Effector memory CD4-positive, alpha-beta T cell (primary cell): ENCODE data around the gene CACNB4.

Source experiments
- DNase-seq, 3 donors: peaks; one replicate each; pipeline ENCODE4 v3.0.0-alpha.2; 2020
- H3K27ac ChIP-seq: 2 replicates; pipeline ENCODE4 v1.7.0; 2013; ENCODE audit warnings: mild to moderate bottlenecking, low read length, moderate library complexity; ENCODE audit not compliant: insufficient read depth, poor library complexity, severe bottlenecking
- H3K27me3 ChIP-seq: replicated peaks from 2 replicates; pipeline ENCODE4 v1.7.0; 2013; ENCODE audit warnings: mild to moderate bottlenecking, low read length; ENCODE audit not compliant: insufficient read depth, control insufficient read depth, poor library complexity, severe bottlenecking
- H3K36me3 ChIP-seq: 2 replicates; pipeline ENCODE4 v1.7.0; 2013; ENCODE audit warnings: mild to moderate bottlenecking, low read length, moderate library complexity; ENCODE audit not compliant: control insufficient read depth, insufficient read depth
- H3K4me1 ChIP-seq: 2 replicates; pipeline ENCODE4 v1.7.0; 2013; ENCODE audit warnings: low read length, mild to moderate bottlenecking; ENCODE audit not compliant: control insufficient read depth, insufficient read depth, poor library complexity, severe bottlenecking
- H3K4me3 ChIP-seq: 2 replicates; pipeline ENCODE4 v1.7.0; 2013; ENCODE audit warnings: low read length, low read depth, mild to moderate bottlenecking; ENCODE audit not compliant: insufficient read depth, poor library complexity, severe bottlenecking
- H3K9me3 ChIP-seq: 2 replicates; pipeline ENCODE4 v1.7.0; 2013; ENCODE audit warnings: mild to moderate bottlenecking, low read length, moderate library complexity; ENCODE audit not compliant: control insufficient read depth

Gene CACNB4

GRCh38 chr2:151823651-151824050, 275.2 kb downstream of the CACNB4 start:
- Histone ChIP-seq H3K36me3 (no peaks in the 10 kb centered on the region), H3K4me3 (no peak overlapping the region), H3K27ac (no peak overlapping the region)

GRCh38 chr2:151819920-151820319, 278.9 kb downstream of the CACNB4 start:
- no peak overlapping the region for H3K4me3 ChIP-seq
- no peak overlapping the region for H3K27ac ChIP-seq
- no peaks in the 10 kb centered on the region for H3K4me1 ChIP-seq
- no peak for DNase-seq
- no peaks in the 10 kb centered on the region for H3K9me3 ChIP-seq
- no peaks in the 10 kb centered on the region for H3K27me3 ChIP-seq
- peaks cover 3% of the 10 kb centered on the region for H3K36me3 ChIP-seq

More at GRCh38 chr2:151823651-151824050, 275.2 kb downstream of the CACNB4 start:
- peaks cover 12% of the 10 kb centered on the region for H3K4me1 ChIP-seq
- DNase-seq = no peak
- no peaks in the 10 kb centered on the region for H3K9me3 ChIP-seq
- H3K27me3 ChIP-seq = no peaks in the 10 kb centered on the region

DNA sequence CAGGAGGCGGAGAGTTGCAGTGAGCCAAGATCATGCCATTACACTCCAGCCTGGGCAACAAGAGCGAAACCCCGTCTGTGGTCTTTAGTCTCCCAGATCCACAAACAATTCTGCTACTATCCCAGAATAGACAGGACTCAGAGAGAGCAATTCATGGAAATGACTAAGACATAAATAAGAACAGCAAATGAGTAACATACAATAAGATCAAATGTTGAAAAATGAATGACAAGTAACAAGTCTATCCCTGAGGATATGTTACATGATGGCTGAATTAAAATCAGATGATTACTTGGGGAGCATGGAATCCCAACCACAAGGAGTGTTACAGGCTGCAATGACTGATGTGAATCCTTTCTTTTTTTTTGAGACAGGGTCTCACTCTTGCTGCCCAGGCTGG, 280.9 kb downstream of the CACNB4 start:
- H3K27me3 ChIP-seq = no peaks in the 10 kb centered on the region
- H3K9me3 ChIP-seq = no peaks in the 10 kb centered on the region
- H3K36me3 ChIP-seq = peaks cover 14% of the 10 kb centered on the region
- no peaks in the 10 kb centered on the region for H3K4me1 ChIP-seq
- H3K4me3 ChIP-seq = no peak overlapping the region
- DNase-seq = no peak
- H3K27ac ChIP-seq = no peak overlapping the region

- H3K9me3 ChIP-seq = no peaks in the 10 kb centered on the region
- no peak overlapping the region for H3K27ac ChIP-seq
- DNase-seq = no peak
- no peaks in the 10 kb centered on the region for H3K4me1 ChIP-seq
- peaks cover 25% of the 10 kb centered on the region for H3K36me3 ChIP-seq
- no peaks in the 10 kb centered on the region for H3K27me3 ChIP-seq
- H3K4me3 ChIP-seq = no peak overlapping the region
These were observed 282.0 kb downstream of the CACNB4 start for GRCh38 chr2:151816843-151817242.

DNA sequence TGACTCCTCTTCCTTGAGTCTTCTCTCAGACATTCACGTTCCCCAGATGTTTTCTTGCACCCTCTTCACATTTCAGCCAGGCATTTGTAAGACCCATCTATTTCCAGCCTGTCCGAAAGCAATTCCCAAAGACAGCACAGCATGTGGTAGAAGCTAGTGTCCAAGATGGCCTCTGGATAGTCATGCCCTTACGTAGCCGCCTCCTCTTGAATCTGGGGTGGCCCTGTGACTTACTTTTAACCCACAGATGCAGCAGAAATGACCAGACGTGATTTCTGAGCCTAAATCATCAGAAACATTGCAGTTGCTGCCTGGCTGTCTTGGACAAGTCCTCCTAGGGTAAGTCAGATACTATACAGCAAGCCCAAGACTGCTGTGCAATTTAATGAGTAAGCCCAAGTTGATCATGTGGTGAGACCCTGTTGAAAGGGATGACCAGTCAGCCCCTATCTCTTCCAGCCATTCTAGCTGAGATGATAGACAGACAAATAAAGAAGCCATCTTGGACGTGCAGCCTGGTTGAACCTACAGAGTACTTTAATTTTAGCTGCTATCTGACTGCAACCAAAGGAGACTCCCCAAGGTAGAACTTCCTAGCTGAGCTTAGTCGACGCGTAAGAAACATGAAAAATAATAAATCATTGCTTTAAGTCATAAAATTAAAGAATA, 282.9 kb downstream of the CACNB4 start:
- no peak for DNase-seq
- Histone ChIP-seq H3K36me3 (peaks cover 29% of the 10 kb centered on the region), H3K9me3 (no peaks in the 10 kb centered on the region), H3K4me1 (no peaks in the 10 kb centered on the region), H3K27ac (no peak overlapping the region), H3K27me3 (no peaks in the 10 kb centered on the region), H3K4me3 (no peak overlapping the region)

DNA sequence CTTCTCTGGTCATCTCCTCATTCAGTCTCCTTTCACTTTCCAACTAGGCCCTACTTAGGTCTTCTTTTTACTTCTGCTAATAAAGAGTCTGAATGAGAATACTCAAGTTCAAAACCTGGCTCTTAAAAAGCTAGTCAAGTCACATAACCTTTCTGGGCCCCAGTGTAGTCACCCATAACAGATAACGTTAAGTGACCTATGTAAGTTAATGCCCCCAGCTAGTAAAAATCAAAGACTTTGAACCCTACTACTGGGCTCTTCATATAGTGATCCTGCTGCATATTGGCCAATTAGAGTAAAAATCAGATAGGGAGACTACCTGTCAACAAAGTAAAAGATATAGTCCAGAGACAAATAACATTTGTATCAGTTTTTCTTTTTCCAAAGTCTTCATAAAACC, 288.4 kb downstream of the CACNB4 start:
- H3K27ac ChIP-seq = no peak overlapping the region
- no peaks in the 10 kb centered on the region for H3K9me3 ChIP-seq
- DNase-seq = no peak
- H3K27me3 ChIP-seq = no peaks in the 10 kb centered on the region
- H3K4me3 ChIP-seq = no peak overlapping the region
- no peaks in the 10 kb centered on the region for H3K4me1 ChIP-seq
- peaks cover 32% of the 10 kb centered on the region for H3K36me3 ChIP-seq

GRCh38 chr2:151809073-151809383, 289.8 kb downstream of the CACNB4 start:
- H3K9me3 ChIP-seq = no peaks in the 10 kb centered on the region
- no peak overlapping the region for H3K4me3 ChIP-seq
- no peaks in the 10 kb centered on the region for H3K27me3 ChIP-seq
- H3K4me1 ChIP-seq = no peaks in the 10 kb centered on the region
- no peak overlapping the region for H3K27ac ChIP-seq
- DNase-seq = no peak
- H3K36me3 ChIP-seq = peaks cover 34% of the 10 kb centered on the region

- Histone ChIP-seq H3K36me3 (peaks cover 30% of the 10 kb centered on the region), H3K4me1 (no peaks in the 10 kb centered on the region), H3K27ac (no peak overlapping the region), H3K4me3 (no peak overlapping the region), H3K27me3 (no peaks in the 10 kb centered on the region), H3K9me3 (no peaks in the 10 kb centered on the region)
- DNase-seq = no peak
These were observed 290.4 kb downstream of the CACNB4 start for GRCh38 chr2:151808258-151809072.

DNA sequence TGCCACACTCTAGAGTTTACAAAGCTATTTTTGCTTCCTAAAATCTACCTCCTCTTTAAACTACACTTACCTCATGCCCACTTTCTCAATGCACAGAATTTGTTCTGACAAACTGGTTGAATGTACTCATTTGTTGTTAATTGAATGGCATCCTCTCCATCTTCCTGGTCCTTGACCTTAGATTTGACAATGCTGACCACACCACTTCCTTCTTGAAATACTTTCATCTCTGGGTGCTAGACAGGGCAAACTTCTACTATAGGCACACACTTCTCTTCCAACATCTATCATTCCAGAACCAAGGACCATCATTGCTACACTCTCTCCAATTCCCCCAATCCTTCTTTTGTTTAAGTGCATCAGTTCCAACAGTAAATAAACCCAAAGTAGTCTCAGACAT, 292.9 kb downstream of the CACNB4 start:
- H3K27me3 ChIP-seq = no peaks in the 10 kb centered on the region
- no peak overlapping the region for H3K27ac ChIP-seq
- DNase-seq = no peak
- no peaks in the 10 kb centered on the region for H3K4me1 ChIP-seq
- H3K9me3 ChIP-seq = no peaks in the 10 kb centered on the region
- H3K36me3 ChIP-seq = peaks cover 22% of the 10 kb centered on the region
- no peak overlapping the region for H3K4me3 ChIP-seq

DNA sequence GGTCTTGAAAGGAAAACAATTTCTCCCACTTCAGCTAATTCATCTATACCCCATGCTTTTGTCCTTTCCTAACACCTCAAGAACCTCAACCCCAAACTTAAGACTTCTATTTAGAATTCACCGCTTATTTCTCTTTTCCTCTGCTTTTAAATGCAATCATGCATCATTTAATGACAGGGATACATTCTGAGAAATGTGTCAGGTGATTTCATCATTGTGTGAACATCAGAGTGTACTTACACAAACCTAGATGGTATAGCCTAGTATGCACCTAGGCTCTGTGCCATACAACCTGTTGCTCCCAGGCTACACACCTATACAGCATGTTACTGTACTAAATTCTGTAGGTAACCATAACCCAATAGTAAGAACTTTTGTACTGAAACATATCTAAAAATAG, 293.5 kb downstream of the CACNB4 start:
- no peak overlapping the region for H3K27ac ChIP-seq
- H3K27me3 ChIP-seq = no peaks in the 10 kb centered on the region
- H3K36me3 ChIP-seq = peaks cover 22% of the 10 kb centered on the region
- no peak for DNase-seq
- no peaks in the 10 kb centered on the region for H3K4me1 ChIP-seq
- H3K4me3 ChIP-seq = no peak overlapping the region
- H3K9me3 ChIP-seq = no peaks in the 10 kb centered on the region
